GM15510 (cell line): Measurements from ENCODE around the gene PDE4C.

Experiments
- POLR2A ChIP-seq: IDR thresholded peaks from 3 replicates; pipeline ENCODE4 v1.6.1; 2011; ENCODE audit warnings: borderline replicate concordance; ENCODE audit not compliant: insufficient read length; ENCODE audit errors: extremely low read depth

Gene PDE4C

GRCh38 chr19:18225702-18226468 is at the start of gene PDE4C:
Gene PDE4C (minus strand): TSS chr19:18226438. CDS start chr19:18226415, 23 bp downstream.
- TF ChIP-seq POLR2A, result no peak

GRCh38 chr19:18274781-18275356 is 48.6 kb upstream of the PDE4C start:
- no peak for TF ChIP-seq POLR2A

GRCh38 chr19:18274219-18274780 is 48.1 kb upstream of the PDE4C start, which contains the start of gene IQCN:
Gene IQCN (minus strand): TSS chr19:18274452. CDS start chr19:18269478, 4,974 bp downstream.
- TF ChIP-seq POLR2A, result no peak

GRCh38 chr19:18273561-18274218 is 47.5 kb upstream of the PDE4C start:
- no peak for TF ChIP-seq POLR2A

GRCh38 chr19:18271433-18271841 is 45.2 kb upstream of the PDE4C start:
- TF ChIP-seq POLR2A, result no peak

GRCh38 chr19:18270326-18270725 is 44.1 kb upstream of the PDE4C start:
- TF ChIP-seq POLR2A, result no peak

- no peak for TF ChIP-seq POLR2A
These were observed 43.0 kb upstream of the PDE4C start for GRCh38 chr19:18269070-18269723.

- no peak for TF ChIP-seq POLR2A
These were observed 40.8 kb upstream of the PDE4C start for GRCh38 chr19:18266771-18267686.

- TF ChIP-seq POLR2A, result no peak
These were observed 39.3 kb upstream of the PDE4C start for GRCh38 chr19:18265582-18265981.

- no peak for TF ChIP-seq POLR2A
These were observed 38.8 kb upstream of the PDE4C start for GRCh38 chr19:18264971-18265540.

GRCh38 chr19:18264137-18264854 is 38.1 kb upstream of the PDE4C start:
- no peak for TF ChIP-seq POLR2A

- TF ChIP-seq POLR2A, result no peak
These were observed 37.3 kb upstream of the PDE4C start for GRCh38 chr19:18263324-18264136.
